ENCODE results near the gene DVL1.

Gene DVL1

GRCh38 chr1:1303736-1304135 lies 45.5 kb downstream of the DVL1 start:
- TF ChIP-seq JUND (IDR thresholded peaks at IDR 0.05; ENCODE audit: low read depth) = no peak
- in situ Hi-C loops (cut with HindIII; ENCODE audit: low pct_unique_long_range_greater_than_20kb, low sequenced_read_pairs) = no loop called here
- no peak for DNase-seq (ENCODE audit: low read depth in 1 of 2, low spot score in 1 of 2)

GRCh38 chr1:1302951-1303509 lies 46.2 kb downstream of the DVL1 start:
- DNase-seq (ENCODE audit: low read depth in 1 of 2, low spot score in 1 of 2) = no peak
- no peak for TF ChIP-seq JUND (IDR thresholded peaks at IDR 0.05; ENCODE audit: low read depth)
- in situ Hi-C loops (cut with HindIII; ENCODE audit: low pct_unique_long_range_greater_than_20kb, low sequenced_read_pairs) = no loop called here

GRCh38 chr1:1302006-1302430 lies 47.2 kb downstream of the DVL1 start:
- TF ChIP-seq JUND (IDR thresholded peaks at IDR 0.05; ENCODE audit: low read depth) = no peak
- DNase-seq (ENCODE audit: low read depth in 1 of 2, low spot score in 1 of 2) = no peak
- in situ Hi-C loops (cut with HindIII; ENCODE audit: low pct_unique_long_range_greater_than_20kb, low sequenced_read_pairs) = no loop called here

GRCh38 chr1:1300352-1300739 lies 48.9 kb downstream of the DVL1 start:
- in situ Hi-C loops (cut with HindIII; ENCODE audit: low pct_unique_long_range_greater_than_20kb, low sequenced_read_pairs) = no loop called here
- no peak for DNase-seq (ENCODE audit: low read depth in 1 of 2, low spot score in 1 of 2)
- no peak for TF ChIP-seq JUND (IDR thresholded peaks at IDR 0.05; ENCODE audit: low read depth)

GRCh38 chr1:1299686-1300351 lies 49.4 kb downstream of the DVL1 start:
- TF ChIP-seq JUND (IDR thresholded peaks at IDR 0.05; ENCODE audit: low read depth) = no peak
- in situ Hi-C loops (cut with HindIII; ENCODE audit: low pct_unique_long_range_greater_than_20kb, low sequenced_read_pairs) = no loop called here
- no peak for DNase-seq (ENCODE audit: low read depth in 1 of 2, low spot score in 1 of 2)

- no peak for TF ChIP-seq JUND (IDR thresholded peaks at IDR 0.05; ENCODE audit: low read depth)
- in situ Hi-C loops (cut with HindIII; ENCODE audit: low pct_unique_long_range_greater_than_20kb, low sequenced_read_pairs) = no loop called here
- no peak for DNase-seq (ENCODE audit: low read depth in 1 of 2, low spot score in 1 of 2)
Measured at GRCh38 chr1:1298861-1299685, 50.1 kb downstream of the DVL1 start.

GRCh38 chr1:1297802-1298424 lies 51.3 kb downstream of the DVL1 start:
- in situ Hi-C loops (cut with HindIII; ENCODE audit: low pct_unique_long_range_greater_than_20kb, low sequenced_read_pairs) = no loop called here
- no peak for DNase-seq (ENCODE audit: low read depth in 1 of 2, low spot score in 1 of 2)
- TF ChIP-seq JUND (IDR thresholded peaks at IDR 0.05; ENCODE audit: low read depth) = no peak

- in situ Hi-C loops (cut with HindIII; ENCODE audit: low pct_unique_long_range_greater_than_20kb, low sequenced_read_pairs) = no loop called here
- DNase-seq (ENCODE audit: low read depth in 1 of 2, low spot score in 1 of 2) = no peak
- TF ChIP-seq JUND (IDR thresholded peaks at IDR 0.05; ENCODE audit: low read depth) = no peak
Measured at GRCh38 chr1:1296070-1297061, 52.9 kb downstream of the DVL1 start.

- DNase-seq (ENCODE audit: low read depth in 1 of 2, low spot score in 1 of 2) = no peak
- in situ Hi-C loops (cut with HindIII; ENCODE audit: low pct_unique_long_range_greater_than_20kb, low sequenced_read_pairs) = no loop called here
- no peak for TF ChIP-seq JUND (IDR thresholded peaks at IDR 0.05; ENCODE audit: low read depth)
Measured at GRCh38 chr1:1295154-1295923, 53.9 kb downstream of the DVL1 start.

GRCh38 chr1:1294250-1294890 lies 54.8 kb downstream of the DVL1 start:
- no peak for TF ChIP-seq JUND (IDR thresholded peaks at IDR 0.05; ENCODE audit: low read depth)
- in situ Hi-C loops (cut with HindIII; ENCODE audit: low pct_unique_long_range_greater_than_20kb, low sequenced_read_pairs) = no loop called here
- no peak for DNase-seq (ENCODE audit: low read depth in 1 of 2, low spot score in 1 of 2)
